GM12874 (cell line): ENCODE data around the gene SPAG16.

ENCODE experiments used
- TF ChIP-seq, protein P1 (sequence below): IDR thresholded peaks from 2 replicates; pipeline ENCODE4 v1.5.1; 2011; ENCODE audit warnings: low read depth, mild to moderate bottlenecking, control low read depth, low read length, moderate library complexity; ENCODE audit not compliant: insufficient read depth

SPAG16 gene

DNA sequence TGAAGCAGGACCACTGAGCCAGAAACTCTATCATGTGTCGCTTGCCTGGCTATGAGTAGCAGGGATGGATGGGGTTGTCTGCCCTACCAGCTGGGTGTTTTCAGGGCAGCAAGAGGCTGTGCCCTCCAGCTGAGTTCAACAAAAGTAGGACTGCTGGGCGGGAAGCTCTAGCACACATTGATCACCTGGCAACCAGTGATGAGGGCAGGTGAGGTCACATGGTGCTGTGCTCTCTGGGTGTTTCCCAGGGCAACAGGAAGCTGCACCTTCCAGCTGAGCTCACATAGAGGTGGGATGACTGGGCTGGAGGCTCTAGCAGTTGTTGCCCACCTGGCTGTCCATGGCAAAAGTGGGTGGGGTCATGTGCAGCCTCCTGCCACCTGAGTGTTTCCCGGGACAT lies 639.3 kb downstream of the SPAG16 start:
- TF ChIP-seq, protein P1, sequence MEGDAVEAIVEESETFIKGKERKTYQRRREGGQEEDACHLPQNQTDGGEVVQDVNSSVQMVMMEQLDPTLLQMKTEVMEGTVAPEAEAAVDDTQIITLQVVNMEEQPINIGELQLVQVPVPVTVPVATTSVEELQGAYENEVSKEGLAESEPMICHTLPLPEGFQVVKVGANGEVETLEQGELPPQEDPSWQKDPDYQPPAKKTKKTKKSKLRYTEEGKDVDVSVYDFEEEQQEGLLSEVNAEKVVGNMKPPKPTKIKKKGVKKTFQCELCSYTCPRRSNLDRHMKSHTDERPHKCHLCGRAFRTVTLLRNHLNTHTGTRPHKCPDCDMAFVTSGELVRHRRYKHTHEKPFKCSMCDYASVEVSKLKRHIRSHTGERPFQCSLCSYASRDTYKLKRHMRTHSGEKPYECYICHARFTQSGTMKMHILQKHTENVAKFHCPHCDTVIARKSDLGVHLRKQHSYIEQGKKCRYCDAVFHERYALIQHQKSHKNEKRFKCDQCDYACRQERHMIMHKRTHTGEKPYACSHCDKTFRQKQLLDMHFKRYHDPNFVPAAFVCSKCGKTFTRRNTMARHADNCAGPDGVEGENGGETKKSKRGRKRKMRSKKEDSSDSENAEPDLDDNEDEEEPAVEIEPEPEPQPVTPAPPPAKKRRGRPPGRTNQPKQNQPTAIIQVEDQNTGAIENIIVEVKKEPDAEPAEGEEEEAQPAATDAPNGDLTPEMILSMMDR: no peak

DNA sequence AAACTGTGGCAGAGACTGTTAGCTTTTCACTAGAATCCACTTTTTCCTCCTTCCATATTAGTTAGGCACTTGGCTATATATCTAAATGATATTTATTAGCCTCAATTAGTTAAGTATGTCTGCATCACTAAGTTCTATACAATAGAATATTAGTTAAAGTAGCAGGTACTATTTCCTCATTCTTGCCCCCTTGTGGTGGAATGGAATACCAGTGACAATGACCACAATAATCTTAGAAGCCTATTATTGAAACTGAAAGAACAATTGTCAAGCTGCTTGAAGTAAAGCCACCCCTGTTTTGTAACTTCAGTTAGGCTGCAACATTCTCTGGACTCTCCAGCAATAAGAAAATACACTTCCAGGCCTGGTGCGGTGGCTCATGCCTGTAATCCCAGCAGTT lies 650.3 kb downstream of the SPAG16 start:
- TF ChIP-seq, protein P1: peak; percentile 42

GRCh38 chr2:213958086-213958485 lies 673.8 kb downstream of the SPAG16 start:
- TF ChIP-seq, protein P1: no peak

- TF ChIP-seq, protein P1: no peak
Observed at GRCh38 chr2:213959589-213959988, 675.3 kb downstream of the SPAG16 start.

GRCh38 chr2:213971536-213971935 lies 687.3 kb downstream of the SPAG16 start:
- TF ChIP-seq, protein P1: no peak

DNA sequence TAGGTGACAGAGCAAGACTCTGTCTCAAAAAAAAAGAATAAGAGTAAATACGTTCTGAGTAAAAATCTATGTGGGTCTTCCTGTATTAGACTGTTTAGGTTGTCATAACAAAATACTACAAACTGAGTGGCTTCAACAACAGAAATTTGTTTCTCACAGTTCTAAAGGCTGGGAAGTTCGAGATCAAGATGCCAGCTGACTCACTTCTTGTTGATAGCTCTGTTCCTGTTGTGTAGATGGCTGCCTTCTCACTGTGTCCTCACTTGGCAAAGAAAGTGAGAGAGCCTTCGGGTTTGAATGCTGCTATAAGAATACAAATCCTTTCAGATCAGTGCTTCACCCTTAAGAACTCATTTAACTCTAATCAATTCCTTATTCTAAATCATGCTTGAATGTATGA lies 696.6 kb downstream of the SPAG16 start:
- TF ChIP-seq, protein P1: no peak

GRCh38 chr2:213989207-213989606 lies 704.9 kb downstream of the SPAG16 start:
- TF ChIP-seq, protein P1: no peak

GRCh38 chr2:213991453-213992108 lies 707.3 kb downstream of the SPAG16 start:
- TF ChIP-seq, protein P1: no peak
